Caki2 (cell line): ENCODE measurements around the gene FRAT2. TPM values are rescaled to one million over a fixed set of nuclear protein-coding genes. Genes with fewer than 3 reads are reported as not detected.
A peak's percentile ranks its signal among the peaks of the same experiment; 100 is the strongest.
"Not testable (repeated sequence)": the region's sequence is repeated elsewhere in the genome, so short reads cannot be mapped to it uniquely, and the experiment has no call there.

Experiments used
- DNase-seq: peaks from one replicate; pipeline ENCODE4 v3.0.0-alpha.2; 2015; ENCODE audit warnings: low read depth
- in situ Hi-C: cut with HindIII; loops from 2 replicates; pipeline ENCODE4 v1.10.0; 2016; ENCODE audit warnings: low sequenced_read_pairs, low pct_unique_long_range_greater_than_20kb, mixed read lengths
- total RNA-seq: library from RNA; depleted of rRNA; stranded (reverse); fragments of >200 nt; shearing (Covaris generic); gene quantifications from 2 replicates; pipeline ENCODE4 v1.2.3, GENCODE V29; 2014; ENCODE audit warnings: low replicate concordance; rRNA removed

Gene FRAT2
- total RNA-seq, 1 experiment from 2014 or later, result 9.1 TPM

- no peak for DNase-seq
- in situ Hi-C loops, result no loop called here
These were observed 26.4 kb downstream of the FRAT2 start for GRCh38 chr10:97307866-97308780.

DNA sequence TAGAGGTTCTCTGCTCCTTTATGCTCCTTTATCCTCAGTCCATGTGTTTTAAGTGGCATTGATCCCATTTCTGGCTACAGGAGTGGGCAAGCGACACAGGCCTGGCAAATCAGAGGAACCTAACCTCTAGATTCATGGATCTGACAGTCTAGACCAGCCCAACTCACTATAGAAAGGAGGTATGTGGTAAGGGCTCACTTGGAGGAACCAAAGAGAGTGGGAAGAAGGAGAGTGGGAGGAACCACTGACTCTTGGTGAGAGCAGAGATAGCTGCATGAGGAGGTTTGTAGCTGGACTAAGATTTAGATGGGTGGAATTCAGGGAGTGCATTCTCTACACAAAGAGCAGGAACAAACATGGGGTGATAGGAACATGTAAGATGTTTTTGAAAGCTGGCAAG lies 27.1 kb downstream of the FRAT2 start:
- no peak for DNase-seq
- in situ Hi-C loops, result no loop called here

DNA sequence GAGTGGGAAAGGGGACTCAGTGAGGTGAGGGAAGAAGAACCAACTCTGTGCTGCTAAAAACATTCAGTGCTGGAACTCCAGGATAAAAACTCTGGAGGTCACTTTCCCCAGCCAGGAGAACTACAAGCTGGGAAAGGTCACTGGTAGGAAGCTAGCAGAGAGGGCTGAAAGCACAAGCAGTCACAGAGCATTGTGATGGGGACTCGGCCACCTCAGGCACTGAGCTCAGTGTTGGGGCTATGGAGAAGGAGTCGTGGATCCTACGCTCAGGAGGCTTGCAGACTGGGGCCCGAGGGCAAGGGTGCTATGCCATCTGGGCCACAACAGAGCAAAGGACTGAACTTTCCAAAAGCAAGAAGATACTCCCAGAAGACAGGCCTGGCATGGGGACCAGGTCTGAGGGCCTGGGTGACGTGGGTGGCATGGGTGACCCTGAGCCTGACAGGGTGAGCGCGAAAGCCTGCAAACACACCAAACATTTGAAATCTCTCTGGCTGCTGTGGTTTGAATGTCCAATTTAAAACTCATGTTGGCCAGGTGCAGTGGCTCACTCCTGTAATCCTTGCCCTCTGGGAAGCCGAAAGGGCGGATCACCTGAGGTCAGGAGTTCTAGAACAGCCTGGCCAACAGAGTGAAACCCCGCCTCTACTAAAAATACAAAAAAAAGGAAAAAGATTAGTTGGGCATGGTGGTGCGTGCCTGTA lies 32.3 kb downstream of the FRAT2 start:
- in situ Hi-C loops, result no loop called here
- DNase-seq, result no peak

DNA sequence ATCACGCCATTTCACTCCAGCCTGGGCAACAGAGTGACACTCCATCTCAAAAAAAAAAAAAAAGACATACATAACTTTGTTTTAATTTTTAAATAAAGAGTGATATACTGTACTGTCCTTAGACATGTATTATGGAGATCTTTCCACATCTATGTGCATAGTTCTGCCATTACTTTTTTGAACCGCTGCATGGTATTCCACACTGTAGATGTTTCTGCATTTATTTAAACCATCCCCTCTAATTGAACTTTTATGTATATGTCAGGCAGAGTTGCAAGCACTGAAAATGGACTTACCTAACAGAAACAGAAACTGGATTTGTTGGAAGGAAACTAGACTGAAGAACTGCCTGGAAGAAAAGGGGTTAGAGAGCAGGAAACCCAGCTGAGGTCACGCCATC lies 33.5 kb downstream of the FRAT2 start:
- in situ Hi-C loops, result no loop called here
- DNase-seq, result no peak

GRCh38 chr10:97298223-97298571 lies 36.3 kb downstream of the FRAT2 start:
- DNase-seq, result no peak
- in situ Hi-C loops, result no loop called here

- in situ Hi-C loops, result no loop called here
- no peak for DNase-seq
These were observed 36.8 kb downstream of the FRAT2 start for GRCh38 chr10:97297556-97298222.

DNA sequence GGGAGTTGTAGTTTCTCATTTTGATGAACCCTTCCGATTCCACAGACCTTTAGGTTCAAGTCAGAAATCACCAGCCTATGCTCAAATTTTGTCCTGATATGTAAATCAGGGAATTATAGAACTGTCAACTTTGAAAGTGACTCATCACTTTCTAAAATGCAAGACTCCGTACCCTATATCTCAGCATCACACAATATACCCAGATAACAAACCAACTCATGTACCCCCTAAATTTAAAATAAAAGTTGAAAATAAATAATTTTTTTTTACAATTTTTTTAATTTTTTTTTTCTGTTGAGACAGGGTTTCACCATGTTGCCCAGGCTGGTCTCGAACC lies 41.7 kb downstream of the FRAT2 start:
- in situ Hi-C loops, result no loop called here
- DNase-seq, result no peak

- DNase-seq, result peak; percentile 99
- in situ Hi-C loops, result no loop called here
These were observed 42.2 kb downstream of the FRAT2 start, which contains the start of gene ARHGAP19 for GRCh38 chr10:97292097-97292861. Gene ARHGAP19, minus strand, starts transcription at chr10:97292637. Its CDS starts 10 bp downstream, at chr10:97292627.

GRCh38 chr10:97291357-97292096 lies 43.0 kb downstream of the FRAT2 start:
- in situ Hi-C loops, result no loop called here
- no peak for DNase-seq

GRCh38 chr10:97290576-97291356 lies 43.8 kb downstream of the FRAT2 start:
- DNase-seq, result peak; percentile 44
- in situ Hi-C loops, result not testable (repeated sequence)

GRCh38 chr10:97290076-97290475 lies 44.5 kb downstream of the FRAT2 start:
- in situ Hi-C loops, result not testable (repeated sequence)

More at GRCh38 chr10:97290076-97290475, 44.5 kb downstream of the FRAT2 start:
- not testable (repeated sequence) for DNase-seq

Other genes starting within 250 kb of the FRAT2 start
- 0.03 and 0.49 TPM in 2 replicates for gene SLIT1, start 148.8 kb downstream of the FRAT2 start, total RNA-seq
- 1.7 and 4.5 TPM in 2 replicates for gene ARHGAP19, start 42.1 kb downstream of the FRAT2 start, total RNA-seq
- gene FRAT1, start 15.5 kb downstream of the FRAT2 start, total RNA-seq, result 1.0 and 1.2 TPM in 2 replicates
- gene RRP12, start 66.6 kb upstream of the FRAT2 start, total RNA-seq, result 15.5 and 19.9 TPM in 2 replicates
- 1,147 and 1,402 TPM in 2 replicates for gene PGAM1, start 91.5 kb upstream of the FRAT2 start, total RNA-seq
- gene EXOSC1, start 111.3 kb upstream of the FRAT2 start, total RNA-seq, result 52.6 and 63.7 TPM in 2 replicates
- gene ZDHHC16, start 111.4 kb upstream of the FRAT2 start, total RNA-seq, result 78.4 and 78.6 TPM in 2 replicates
- gene MMS19, start 163.7 kb upstream of the FRAT2 start, total RNA-seq, result 40.6 and 48.4 TPM in 2 replicates
- gene UBTD1, start 164.2 kb upstream of the FRAT2 start, total RNA-seq, result 13.0 and 23.3 TPM in 2 replicates
- gene ANKRD2, start 238.1 kb upstream of the FRAT2 start, total RNA-seq, result 15.6 and 19.4 TPM in 2 replicates
- 70.8 and 91.3 TPM in 2 replicates for gene HOGA1, start 249.7 kb upstream of the FRAT2 start, total RNA-seq